GM18505 (cell line): Measurements from ENCODE around the gene SIAH3.

Experiments
- ATAC-seq: cut with Tn5 transposase; IDR thresholded peaks from one replicate; pipeline ENCODE4 v1.9.1; 2021; ENCODE audit not compliant: unreplicated experiment
- POLR2A ChIP-seq: IDR thresholded peaks from 4 replicates; pipeline ENCODE4 v1.6.1; 2011; ENCODE audit warnings: borderline replicate concordance; ENCODE audit not compliant: insufficient read depth, insufficient read length; ENCODE audit errors: extremely low read depth

The SIAH3 gene

GRCh38 chr13:45851171-45851921 is at the start of gene SIAH3:
SIAH3 (minus strand) TSS chr13:45851753; CDS start chr13:45851629, 124 bp downstream.
- no peak for TF ChIP-seq POLR2A
- ATAC-seq, result no peak

GRCh38 chr13:45899406-45899805 is 47.9 kb upstream of the SIAH3 start:
- TF ChIP-seq POLR2A, result no peak
- no peak for ATAC-seq

GRCh38 chr13:45897562-45897961 is 46.0 kb upstream of the SIAH3 start:
- no peak for ATAC-seq
- TF ChIP-seq POLR2A, result no peak

- TF ChIP-seq POLR2A, result no peak
- ATAC-seq, result no peak
Observed at GRCh38 chr13:45896285-45896684, 44.7 kb upstream of the SIAH3 start.

- no peak for TF ChIP-seq POLR2A
- no peak for ATAC-seq
Observed at GRCh38 chr13:45895881-45896280, 44.3 kb upstream of the SIAH3 start.

GRCh38 chr13:45892513-45892912 is 41.0 kb upstream of the SIAH3 start:
- no peak for ATAC-seq
- no peak for TF ChIP-seq POLR2A

- no peak for ATAC-seq
- TF ChIP-seq POLR2A, result no peak
Observed at GRCh38 chr13:45889590-45890243, 38.2 kb upstream of the SIAH3 start.

GRCh38 chr13:45886466-45886865 is 34.9 kb upstream of the SIAH3 start:
- no peak for ATAC-seq

GRCh38 chr13:45885194-45885593 is 33.6 kb upstream of the SIAH3 start:
- TF ChIP-seq POLR2A, result no peak
- no peak for ATAC-seq

More at GRCh38 chr13:45886466-45886865, 34.9 kb upstream of the SIAH3 start:
- no peak for TF ChIP-seq POLR2A

- TF ChIP-seq POLR2A, result no peak
- ATAC-seq, result no peak
Observed at GRCh38 chr13:45882626-45883025, 31.1 kb upstream of the SIAH3 start.

- no peak for TF ChIP-seq POLR2A
- no peak for ATAC-seq
Observed at GRCh38 chr13:45881353-45881752, 29.8 kb upstream of the SIAH3 start.

- TF ChIP-seq POLR2A, result no peak
- ATAC-seq, result no peak
Observed at GRCh38 chr13:45880242-45880641, 28.7 kb upstream of the SIAH3 start.

GRCh38 chr13:45879666-45880065 is 28.1 kb upstream of the SIAH3 start:
- TF ChIP-seq POLR2A, result no peak
- ATAC-seq, result no peak

- no peak for TF ChIP-seq POLR2A
Observed at GRCh38 chr13:45878966-45879365, 27.4 kb upstream of the SIAH3 start.

More at GRCh38 chr13:45878966-45879365, 27.4 kb upstream of the SIAH3 start:
- no peak for ATAC-seq
